Gastroesophageal sphincter (tissue), 3 donors: ENCODE measurements around the gene FAM193A.

Experiments used
- EP300 ChIP-seq: sonication (generic); formaldehyde crosslinking; IDR thresholded peaks from one replicate; pipeline ENCODE4 v1.6.1; 2017; ENCODE audit warnings: antibody characterized with exemption, mild to moderate bottlenecking
- POLR2A ChIP-seq, 2 donors: fragments of 450-650 bp; IDR thresholded peaks; one replicate each; pipeline ENCODE4 v1.6.1; 2017; ENCODE audit warnings: antibody characterized with exemption in 2 of 2, mild to moderate bottlenecking in 2 of 2, moderate library complexity in 1 of 2
- POLR2AphosphoS5 ChIP-seq: sonication (generic); formaldehyde crosslinking; IDR thresholded peaks from one replicate; pipeline ENCODE4 v1.6.1; 2017; ENCODE audit warnings: antibody characterized with exemption
- TF ChIP-seq, protein P1 (sequence below), 4 experiments: fragments of 200-600 bp in 2 of 4; fragments of 450-650 bp in 2 of 4; sonication (generic) in 1 of 4; IDR thresholded peaks; one replicate each; pipeline ENCODE4 v1.5.1; 2017 to 2019; ENCODE audit warnings: antibody characterized with exemption in 4 of 4, mild to moderate bottlenecking in 2 of 4, moderate library complexity in 2 of 4

DNA sequence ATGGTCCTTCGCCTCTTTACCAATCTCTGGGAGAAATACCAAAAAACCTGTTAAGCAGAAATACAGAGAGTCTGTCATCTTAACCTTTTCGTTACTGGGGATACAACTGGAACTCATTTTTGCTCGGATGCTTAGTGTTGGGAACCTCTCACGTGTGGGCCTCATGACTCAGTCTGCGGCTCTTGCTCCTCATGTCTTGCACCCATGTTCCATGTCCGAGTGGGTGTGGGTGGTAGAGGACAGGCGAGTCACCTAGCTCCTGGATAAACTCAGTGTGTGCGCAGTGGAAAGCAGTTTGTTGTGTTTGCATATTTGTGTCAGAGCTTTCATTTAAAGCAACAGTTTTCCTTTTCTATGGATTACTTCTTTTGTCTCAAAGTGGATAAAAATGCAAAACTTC lies 149.1 kb downstream of the FAM193A start:
- TF ChIP-seq, protein P1, sequence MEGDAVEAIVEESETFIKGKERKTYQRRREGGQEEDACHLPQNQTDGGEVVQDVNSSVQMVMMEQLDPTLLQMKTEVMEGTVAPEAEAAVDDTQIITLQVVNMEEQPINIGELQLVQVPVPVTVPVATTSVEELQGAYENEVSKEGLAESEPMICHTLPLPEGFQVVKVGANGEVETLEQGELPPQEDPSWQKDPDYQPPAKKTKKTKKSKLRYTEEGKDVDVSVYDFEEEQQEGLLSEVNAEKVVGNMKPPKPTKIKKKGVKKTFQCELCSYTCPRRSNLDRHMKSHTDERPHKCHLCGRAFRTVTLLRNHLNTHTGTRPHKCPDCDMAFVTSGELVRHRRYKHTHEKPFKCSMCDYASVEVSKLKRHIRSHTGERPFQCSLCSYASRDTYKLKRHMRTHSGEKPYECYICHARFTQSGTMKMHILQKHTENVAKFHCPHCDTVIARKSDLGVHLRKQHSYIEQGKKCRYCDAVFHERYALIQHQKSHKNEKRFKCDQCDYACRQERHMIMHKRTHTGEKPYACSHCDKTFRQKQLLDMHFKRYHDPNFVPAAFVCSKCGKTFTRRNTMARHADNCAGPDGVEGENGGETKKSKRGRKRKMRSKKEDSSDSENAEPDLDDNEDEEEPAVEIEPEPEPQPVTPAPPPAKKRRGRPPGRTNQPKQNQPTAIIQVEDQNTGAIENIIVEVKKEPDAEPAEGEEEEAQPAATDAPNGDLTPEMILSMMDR (IDR thresholded peaks at IDR 0.05) = no peak
- TF ChIP-seq POLR2A (IDR thresholded peaks at IDR 0.05) = no peak
- TF ChIP-seq POLR2AphosphoS5 = no peak
- no peak for TF ChIP-seq EP300
